Measurements from ENCODE around the gene NHERF2. TPM values are rescaled to one million over a fixed set of nuclear protein-coding genes. Genes with fewer than 3 reads are reported as not detected.

The NHERF2 gene
- 1.0 and 1.3 TPM in 2 replicates for polyA plus RNA-seq

GRCh38 chr16:2026461-2027023, at the start of gene NHERF2:
NHERF2 (plus strand) TSS chr16:2026902; CDS start chr16:2027006, 104 bp downstream.

GRCh38 chr16:1981398-1981836, 45.3 kb upstream of the NHERF2 start, which contains the start of gene NOXO1:
NOXO1 (minus strand) TSS chr16:1981469; CDS start chr16:1981179, 290 bp downstream.

GRCh38 chr16:1983544-1984346, 43.0 kb upstream of the NHERF2 start, which contains the start of gene GFER:
GFER (plus strand) TSS chr16:1984193; CDS start chr16:1984219, 26 bp downstream.

GRCh38 chr16:1989209-1990100, 37.2 kb upstream of the NHERF2 start, which contains the start of gene SYNGR3:
SYNGR3 (plus strand) TSS chr16:1989970; CDS start chr16:1990103, 133 bp downstream.

GRCh38 chr16:2009791-2010510, 16.8 kb upstream of the NHERF2 start, which contains the start of gene ZNF598:
ZNF598 (minus strand) TSS chr16:2009821.

GRCh38 chr16:2019518-2019920, 7.2 kb upstream of the NHERF2 start, which contains the start of gene NPW:
NPW (plus strand) TSS chr16:2019785.

GRCh38 chr16:2047330-2048115, 20.8 kb downstream of the NHERF2 start, which contains the start of the genes NTHL1 and TSC2:
NTHL1 (minus strand) TSS chr16:2047834; CDS start chr16:2047823, 11 bp downstream.
TSC2 (plus strand) TSS chr16:2047985; CDS start chr16:2048616, 631 bp downstream.

Other genes starting within 250 kb of the NHERF2 start
- 1.1 and 4.5 TPM in 2 replicates for gene SPSB3, start 244.3 kb upstream of the NHERF2 start, polyA plus RNA-seq
- gene NUBP2, start 243.9 kb upstream of the NHERF2 start, polyA plus RNA-seq: 5.2 and 6.6 TPM in 2 replicates
- not detected in 2 replicates for gene IGFALS, start 233.2 kb upstream of the NHERF2 start, polyA plus RNA-seq
- 42.1 and 49.0 TPM in 2 replicates for gene HAGH, start 200.1 kb upstream of the NHERF2 start, polyA plus RNA-seq
- 18.6 and 20.8 TPM in 2 replicates for gene FAHD1, start 199.7 kb upstream of the NHERF2 start, polyA plus RNA-seq
- gene MEIOB, start 154.7 kb upstream of the NHERF2 start, polyA plus RNA-seq: not detected in 2 replicates
- gene HS3ST6, start 108.5 kb upstream of the NHERF2 start, polyA plus RNA-seq: not detected in 2 replicates
- gene MSRB1, start 83.7 kb upstream of the NHERF2 start, polyA plus RNA-seq: 0.78 and 0.87 TPM in 2 replicates
- gene RPL3L, start 72.2 kb upstream of the NHERF2 start, polyA plus RNA-seq: not detected in 2 replicates
- gene NDUFB10, start 67.4 kb upstream of the NHERF2 start, polyA plus RNA-seq: 199 and 231 TPM in 2 replicates
- 110 and 121 TPM in 2 replicates for gene RPS2, start 62.1 kb upstream of the NHERF2 start, polyA plus RNA-seq
- gene RNF151, start 60.0 kb upstream of the NHERF2 start, polyA plus RNA-seq: not detected in 2 replicates
- 1.8 and 5.1 TPM in 2 replicates for gene TBL3, start 54.8 kb upstream of the NHERF2 start, polyA plus RNA-seq
- not detected in 2 replicates for gene NOXO1, start 45.4 kb upstream of the NHERF2 start, polyA plus RNA-seq
- gene GFER, start 42.7 kb upstream of the NHERF2 start, polyA plus RNA-seq: 1.4 and 2.1 TPM in 2 replicates
- gene SYNGR3, start 36.9 kb upstream of the NHERF2 start, polyA plus RNA-seq: 80.6 and 82.4 TPM in 2 replicates
- 0.11 and 0.16 TPM in 2 replicates for gene ZNF598, start 17.1 kb upstream of the NHERF2 start, polyA plus RNA-seq
- gene NPW, start 7.1 kb upstream of the NHERF2 start, polyA plus RNA-seq: not detected in 2 replicates
- gene NTHL1, start 20.9 kb downstream of the NHERF2 start, polyA plus RNA-seq: 8.1 and 19.5 TPM in 2 replicates
- 31.7 and 32.6 TPM in 2 replicates for gene TSC2, start 21.1 kb downstream of the NHERF2 start, polyA plus RNA-seq
- gene PKD1, start 109.0 kb downstream of the NHERF2 start, polyA plus RNA-seq: 0.20 and 3.1 TPM in 2 replicates
- gene RAB26, start 121.7 kb downstream of the NHERF2 start, polyA plus RNA-seq: 15.1 TPM in 1 of 2 replicates, not detected in the other
- 0.74 and 1.9 TPM in 2 replicates for gene TRAF7, start 128.9 kb downstream of the NHERF2 start, polyA plus RNA-seq
- 0.04 TPM in 1 of 2 replicates, not detected in the other for gene CASKIN1, start 169.7 kb downstream of the NHERF2 start, polyA plus RNA-seq
- gene MLST8, start 178.6 kb downstream of the NHERF2 start, polyA plus RNA-seq: 1.9 and 3.1 TPM in 2 replicates
- 0.97 TPM in 1 of 2 replicates, not detected in the other for gene BRICD5, start 184.0 kb downstream of the NHERF2 start, polyA plus RNA-seq
- 4.0 and 14.8 TPM in 2 replicates for gene PGP, start 187.9 kb downstream of the NHERF2 start, polyA plus RNA-seq
- 0.77 and 3.6 TPM in 2 replicates for gene E4F1, start 196.7 kb downstream of the NHERF2 start, polyA plus RNA-seq
- not detected in 2 replicates for gene DNASE1L2, start 209.5 kb downstream of the NHERF2 start, polyA plus RNA-seq
- 2.8 and 7.7 TPM in 2 replicates for gene ECI1, start 224.7 kb downstream of the NHERF2 start, polyA plus RNA-seq
- 41.4 and 45.7 TPM in 2 replicates for gene RNPS1, start 241.2 kb downstream of the NHERF2 start, polyA plus RNA-seq

Measured in Purkinje cell (primary cell).